GM10266 (cell line): Measurements from ENCODE around the gene SMYD3.

Experiments
- DNase-seq: peaks from one replicate; pipeline ENCODE4 v3.0.0; 2012; ENCODE audit errors: extremely low spot score
- CTCF ChIP-seq: IDR thresholded peaks from 2 replicates; pipeline ENCODE4 v1.5.1; 2012; ENCODE audit warnings: mild to moderate bottlenecking, low read depth; ENCODE audit not compliant: control insufficient read depth, insufficient read depth; ENCODE audit errors: missing control alignments

The SMYD3 gene

GRCh38 chr1:246527402-246528088 lies 20.5 kb upstream of the SMYD3 start:
- no peak for DNase-seq
- TF ChIP-seq CTCF, result no peak

- DNase-seq, result no peak
- no peak for TF ChIP-seq CTCF
These were observed 19.8 kb upstream of the SMYD3 start for GRCh38 chr1:246526915-246527314.

- no peak for DNase-seq
- no peak for TF ChIP-seq CTCF
These were observed 19.3 kb upstream of the SMYD3 start for GRCh38 chr1:246526380-246526779.

- TF ChIP-seq CTCF, result no peak
- DNase-seq, result no peak
These were observed 12.4 kb upstream of the SMYD3 start for GRCh38 chr1:246519514-246519913.

GRCh38 chr1:246518456-246519205 lies 11.6 kb upstream of the SMYD3 start:
- no peak for DNase-seq
- no peak for TF ChIP-seq CTCF

GRCh38 chr1:246517391-246517790 lies 10.3 kb upstream of the SMYD3 start:
- no peak for DNase-seq
- TF ChIP-seq CTCF, result no peak

- DNase-seq, result no peak
- TF ChIP-seq CTCF, result no peak
These were observed 9.0 kb upstream of the SMYD3 start for GRCh38 chr1:246516126-246516525.
